WERI-Rb-1 (cell line): ENCODE measurements around the gene SORBS2.
"Not testable (repeated sequence)": the region's sequence is repeated elsewhere in the genome, so short reads cannot be mapped to it uniquely, and the experiment has no call there.

Experiments
- DNase-seq: peaks from one replicate; pipeline ENCODE4 v3.0.0-alpha.2; 2020
- H3K27ac ChIP-seq: fragments of 250-450 bp; sonication (Bioruptor Pico); 2 replicates; pipeline ENCODE4 v1.5.1; 2020; ENCODE audit warnings: mild to moderate bottlenecking, moderate library complexity
- H3K27me3 ChIP-seq: fragments of 250-450 bp; sonication (Bioruptor Pico); 2 replicates; pipeline ENCODE4 v1.5.1; 2021; ENCODE audit warnings: mild to moderate bottlenecking, low read depth, moderate library complexity; ENCODE audit not compliant: insufficient read depth, severe bottlenecking
- H3K36me3 ChIP-seq: fragments of 250-450 bp; sonication (Bioruptor Pico); 2 replicates; pipeline ENCODE4 v1.5.1; 2020; ENCODE audit warnings: mild to moderate bottlenecking, moderate library complexity
- H3K4me3 ChIP-seq: 2 replicates; pipeline ENCODE4 v1.5.1; 2011; ENCODE audit warnings: low read depth, mild to moderate bottlenecking, control low read depth, low read length
- H3K9me3 ChIP-seq: fragments of 250-450 bp; sonication (Bioruptor Pico); 2 replicates; pipeline ENCODE4 v1.5.1; 2021; ENCODE audit warnings: mild to moderate bottlenecking, moderate library complexity; ENCODE audit not compliant: severe bottlenecking
- CTCF ChIP-seq: IDR thresholded peaks from 2 replicates; pipeline ENCODE4 v1.5.1; 2011; ENCODE audit warnings: low read depth, mild to moderate bottlenecking, control low read depth, inconsistent platforms, low read length

The SORBS2 gene

GRCh38 chr4:185717377-185717741 is 94.6 kb downstream of the SORBS2 start:
- no peak overlapping the region for H3K4me3 ChIP-seq
- no peak overlapping the region for H3K27ac ChIP-seq
- no peaks in the 10 kb centered on the region for H3K9me3 ChIP-seq
- DNase-seq: no peak
- H3K27me3 ChIP-seq: no peaks in the 10 kb centered on the region
- no peaks in the 10 kb centered on the region for H3K36me3 ChIP-seq
- no peak for TF ChIP-seq CTCF

- Histone ChIP-seq H3K27me3 (no peaks in the 10 kb centered on the region), H3K9me3 (no peaks in the 10 kb centered on the region), H3K27ac (no peak overlapping the region), H3K4me3 (no peak overlapping the region), H3K36me3 (no peaks in the 10 kb centered on the region)
- DNase-seq: no peak
- TF ChIP-seq CTCF: no peak
Measured at GRCh38 chr4:185716577-185717376, 95.2 kb downstream of the SORBS2 start.

GRCh38 chr4:185716141-185716551 is 95.8 kb downstream of the SORBS2 start:
- Histone ChIP-seq H3K27ac (no peak overlapping the region), H3K27me3 (no peaks in the 10 kb centered on the region), H3K4me3 (no peak overlapping the region), H3K9me3 (no peaks in the 10 kb centered on the region), H3K36me3 (no peaks in the 10 kb centered on the region)
- no peak for TF ChIP-seq CTCF
- no peak for DNase-seq

GRCh38 chr4:185714524-185714923 is 97.5 kb downstream of the SORBS2 start:
- not testable (repeated sequence) for H3K27ac ChIP-seq, H3K27me3 ChIP-seq, H3K4me3 ChIP-seq, DNase-seq, H3K9me3 ChIP-seq, H3K36me3 ChIP-seq

- no peaks in the 10 kb centered on the region for H3K27me3 ChIP-seq
- no peak overlapping the region for H3K27ac ChIP-seq
- H3K36me3 ChIP-seq: no peaks in the 10 kb centered on the region
- H3K4me3 ChIP-seq: no peak overlapping the region
- DNase-seq: no peak
- no peaks in the 10 kb centered on the region for H3K9me3 ChIP-seq
- no peak for TF ChIP-seq CTCF
Measured at GRCh38 chr4:185713731-185714130, 98.3 kb downstream of the SORBS2 start.

- no peak overlapping the region for H3K27ac ChIP-seq
- no peak for TF ChIP-seq CTCF
- H3K36me3 ChIP-seq: no peaks in the 10 kb centered on the region
- H3K9me3 ChIP-seq: no peaks in the 10 kb centered on the region
- no peaks in the 10 kb centered on the region for H3K27me3 ChIP-seq
- H3K4me3 ChIP-seq: no peak overlapping the region
- DNase-seq: no peak
Measured at GRCh38 chr4:185713272-185713671, 98.7 kb downstream of the SORBS2 start.
